Psoas muscle (tissue), 8 donors: ENCODE data around the gene NCCRP1. TPM values are rescaled to one million over a fixed set of nuclear protein-coding genes. Genes with fewer than 3 reads are reported as not detected.

Experiments
- ATAC-seq, 4 donors: fragments of 200-7000 bp; cut with Tn5 transposase; one replicate each; pipeline ENCODE4 v1.9.1; 2020; ENCODE audit warnings: moderate library complexity in 3 of 4, mild to moderate bottlenecking in 2 of 4
- DNase-seq, 2 donors: peaks; one replicate each; pipeline ENCODE4 v3.0.0-alpha.2; 2020
- H3K27ac ChIP-seq: fragments of 200-600 bp; one replicate; pipeline ENCODE4 v1.8.0; 2022
- H3K27me3 ChIP-seq, 3 donors: fragments of 200-600 bp in 1 of 3; one replicate each; pipeline versions ENCODE4 v1.6.1 to v1.8.0; 2013 to 2022; ENCODE audit warnings: low read length in 2 of 3, mild to moderate bottlenecking in 2 of 3, moderate library complexity in 1 of 3; ENCODE audit not compliant: insufficient read depth in 3 of 3
- H3K36me3 ChIP-seq, 2 donors: fragments of 200-600 bp in 1 of 2; one replicate each; pipeline versions ENCODE4 v1.6.1 to v1.8.0; 2013 to 2022; ENCODE audit warnings: low read depth in 1 of 2, mild to moderate bottlenecking in 1 of 2, moderate library complexity in 1 of 2; ENCODE audit not compliant: insufficient read depth in 1 of 2
- H3K4me1 ChIP-seq: fragments of 200-600 bp; one replicate; pipeline ENCODE4 v1.8.0; 2022
- H3K4me3 ChIP-seq: fragments of 200-600 bp; one replicate; pipeline ENCODE4 v1.8.0; 2022; ENCODE audit warnings: mild to moderate bottlenecking
- H3K9me3 ChIP-seq: fragments of 200-600 bp; one replicate; pipeline ENCODE4 v1.8.0; 2022
- CTCF ChIP-seq: fragments of 200-600 bp; IDR thresholded peaks from one replicate; pipeline ENCODE4 v1.8.0; 2022; ENCODE audit warnings: antibody characterized with exemption
- whole genome bisulfite sequencing, 3 donors: extraction: QIAGEN DNeasy Blood & Tissue Kit; methylation state at CpG; one replicate each; pipeline versions ENCODE4 v1.1.6 to v1.1.7; 2013; 5-methylcytosine and 5-hydroxymethylcytosine counted together
- intact Hi-C, 2 donors: fragments of 100-400 bp; cut with DNase I; formaldehyde crosslinking; loops; one replicate each; pipeline versions ENCODE4 v1.11.0 to v1.14.2; 2022
- polyA plus RNA-seq, 3 donors: library from polyadenylated mRNA; stranded (reverse); fragments of 200-250 nt; gene quantifications; one replicate each; pipeline ENCODE4 v1.2.3, GENCODE V29; 2013
- total RNA-seq, 4 donors: library from RNA; stranded (reverse); fragmentation: NEBNext Ultra II Directional in 2 of 4; extraction: Animal tissue kit (Norgen Biotek cat#: 25700) in 2 of 4; gene quantifications; one replicate each; pipeline versions ENCODE4 v1.2.1 to v1.2.4, GENCODE V29; 2021 to 2023
- donor health status: healthy with polysubstance abuse.
- donor health status: DM: no; HTN: no; CAD: no; lungs with moderate emphysema.
- donor health status: Bipolar disorder and iron deficiency.
- donor health status: healthy.
- donor health status: DM: yes; HTN: yes; CAD: no.
- donor health status: DM: no; HTN: no; CAD: no.
- donor health status: DM: no; HTN: no; CAD: no.
- donor health status: DM: yes; HTN: yes; CAD: no.

Gene NCCRP1
- total and polyA plus RNA-seq, 7 donors, result 0.13 TPM; not detected in 5

GRCh38 chr19:39236527-39236926 lies 39.8 kb downstream of the NCCRP1 start:
- intact Hi-C loops, result no loop called here
- H3K4me1 ChIP-seq, result no peaks in the 10 kb centered on the region
- WGBS, 3 donors, result 62 to 76% (median 64%) methylated on average over 11 to 12 of the region's 12 CpGs
- no peak for ATAC-seq
- H3K36me3 ChIP-seq, result no peaks in the 10 kb centered on the region
- no peak for DNase-seq
- peaks cover 0 to 15% (median 2%) of the 10 kb centered on the region in 3 donors for H3K27me3 ChIP-seq
- H3K9me3 ChIP-seq, result no peaks in the 10 kb centered on the region
- no peak for TF ChIP-seq CTCF
- H3K27ac ChIP-seq, result no peak overlapping the region
- no peak overlapping the region for H3K4me3 ChIP-seq

GRCh38 chr19:39237200-39238184 lies 40.7 kb downstream of the NCCRP1 start:
- no peak for TF ChIP-seq CTCF
- Histone ChIP-seq H3K27me3 (peaks cover 0 to 15% (median 2%) of the 10 kb centered on the region in 3 donors), H3K4me1 (no peaks in the 10 kb centered on the region), H3K4me3 (no peak overlapping the region), H3K36me3 (no peaks in the 10 kb centered on the region), H3K9me3 (no peaks in the 10 kb centered on the region), H3K27ac (no peak overlapping the region)
- intact Hi-C loops, result no loop called here
- ATAC-seq (no peak), DNase-seq (no peak)
- 33 to 38% (median 35%) methylated on average over 22 of the region's 22 CpGs for WGBS, 3 donors

- TF ChIP-seq CTCF, result no peak
- DNase-seq (no peak), ATAC-seq (no peak)
- no peaks in the 10 kb centered on the region for H3K36me3 ChIP-seq
- WGBS, 3 donors, result 70 to 72% (median 71%) methylated on average over 6 of the region's 6 CpGs
- no peak overlapping the region for H3K27ac ChIP-seq
- H3K4me1 ChIP-seq, result no peaks in the 10 kb centered on the region
- no peak overlapping the region for H3K4me3 ChIP-seq
- H3K27me3 ChIP-seq, result peaks cover 0 to 15% (median 2%) of the 10 kb centered on the region in 3 donors
- intact Hi-C loops, result no loop called here
- H3K9me3 ChIP-seq, result no peaks in the 10 kb centered on the region
Measured at GRCh38 chr19:39238209-39238608, 41.4 kb downstream of the NCCRP1 start.

- intact Hi-C loops, result no loop called here
- 83 to 85% (median 83%) methylated on average over 6 of the region's 6 CpGs for WGBS, 3 donors
- no peak for ATAC-seq
- no peak for TF ChIP-seq CTCF
- Histone ChIP-seq H3K36me3 (no peaks in the 10 kb centered on the region), H3K4me1 (no peaks in the 10 kb centered on the region), H3K4me3 (no peak overlapping the region), H3K27me3 (peaks cover 0 to 15% (median 2%) of the 10 kb centered on the region in 3 donors), H3K9me3 (no peaks in the 10 kb centered on the region), H3K27ac (no peak overlapping the region)
- no peak for DNase-seq
Measured at GRCh38 chr19:39238944-39239343, 42.2 kb downstream of the NCCRP1 start.
